ENCODE data around the gene CIROP.

The CIROP gene

DNA sequence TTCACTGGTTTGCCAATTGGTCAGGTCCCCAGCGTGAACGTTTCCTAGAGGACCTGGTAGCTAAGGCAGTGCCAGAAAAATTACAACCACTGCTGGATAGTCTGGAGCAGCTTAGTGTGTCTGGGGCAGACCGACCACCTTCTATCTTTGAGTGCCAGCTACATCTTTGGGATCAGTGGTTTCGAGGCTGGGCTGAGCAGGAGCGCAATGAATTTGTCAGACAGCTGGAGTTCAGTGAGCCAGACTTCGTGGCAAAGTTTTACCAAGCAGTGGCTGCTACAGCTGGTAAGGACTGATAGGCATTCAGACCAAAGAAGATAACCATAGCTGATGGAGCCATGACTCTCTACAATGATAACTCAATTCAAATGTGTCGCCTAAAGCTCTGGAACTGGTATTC is 7.0 kb downstream of the CIROP start:
- no peak for TF ChIP-seq CTCF (IDR thresholded peaks at IDR 0.05; ENCODE audit: low read depth, low read length)
- no peak for TF ChIP-seq EZH2phosphoT487 (IDR thresholded peaks at IDR 0.05; ENCODE audit: low read depth)
- Histone ChIP-seq H3K4me1 (ENCODE audit: low read length) (peaks cover 14% of the 10 kb centered on the region), H3K36me3 (replicated peaks; ENCODE audit: low read depth, low read length) (peaks cover 24% of the 10 kb centered on the region), H3K4me2 (ENCODE audit: low read length) (no peak overlapping the region), H2AFZ (ENCODE audit: low read depth, low read length) (no peak overlapping the region), H3K9me3 (ENCODE audit: insufficient read depth, low read length) (no peaks in the 10 kb centered on the region), H3K27ac (ENCODE audit: low read length) (no peak overlapping the region), H3K79me2 (ENCODE audit: low read length) (peaks cover 47% of the 10 kb centered on the region), H4K20me1 (ENCODE audit: insufficient read depth, low read length) (peaks cover 16% of the 10 kb centered on the region), H3K4me3 (ENCODE audit: low read length) (no peak overlapping the region), H3K27me3 (ENCODE audit: low read depth, low read length) (no peaks in the 10 kb centered on the region), H3K9ac (ENCODE audit: low read length) (no peak overlapping the region)

GRCh38 chr14:23095196-23096108 is 9.3 kb downstream of the CIROP start, which contains the start of gene C14orf119:
C14orf119 (plus strand) TSS chr14:23095505; CDS start chr14:23097659, 2,154 bp downstream.
- peak within 1 kb of the TSS; percentile 86 for H3K4me3 ChIP-seq (ENCODE audit: low read length)
- H2AFZ ChIP-seq (ENCODE audit: low read depth, low read length): peak within 1 kb of the TSS; percentile 64
- no peaks in the 10 kb centered on the region for H3K9me3 ChIP-seq (ENCODE audit: insufficient read depth, low read length)
- peaks cover 17% of the 10 kb centered on the region for H4K20me1 ChIP-seq (ENCODE audit: insufficient read depth, low read length)
- TF ChIP-seq EZH2phosphoT487 (IDR thresholded peaks at IDR 0.05; ENCODE audit: low read depth): no peak
- TF ChIP-seq CTCF (IDR thresholded peaks at IDR 0.05; ENCODE audit: low read depth, low read length): no peak
- peaks cover 32% of the 10 kb centered on the region for H3K36me3 ChIP-seq (replicated peaks; ENCODE audit: low read depth, low read length)
- H3K79me2 ChIP-seq (ENCODE audit: low read length): peaks cover 65% of the 10 kb centered on the region
- H3K4me1 ChIP-seq (ENCODE audit: low read length): peaks cover 14% of the 10 kb centered on the region
- H3K9ac ChIP-seq (ENCODE audit: low read length): peak within 1 kb of the TSS; percentile 88
- H3K4me2 ChIP-seq (ENCODE audit: low read length): peak within 1 kb of the TSS; percentile 96
- peak within 1 kb of the TSS; percentile 79 for H3K27ac ChIP-seq (ENCODE audit: low read length)
- H3K27me3 ChIP-seq (ENCODE audit: low read depth, low read length): no peaks in the 10 kb centered on the region

DNA sequence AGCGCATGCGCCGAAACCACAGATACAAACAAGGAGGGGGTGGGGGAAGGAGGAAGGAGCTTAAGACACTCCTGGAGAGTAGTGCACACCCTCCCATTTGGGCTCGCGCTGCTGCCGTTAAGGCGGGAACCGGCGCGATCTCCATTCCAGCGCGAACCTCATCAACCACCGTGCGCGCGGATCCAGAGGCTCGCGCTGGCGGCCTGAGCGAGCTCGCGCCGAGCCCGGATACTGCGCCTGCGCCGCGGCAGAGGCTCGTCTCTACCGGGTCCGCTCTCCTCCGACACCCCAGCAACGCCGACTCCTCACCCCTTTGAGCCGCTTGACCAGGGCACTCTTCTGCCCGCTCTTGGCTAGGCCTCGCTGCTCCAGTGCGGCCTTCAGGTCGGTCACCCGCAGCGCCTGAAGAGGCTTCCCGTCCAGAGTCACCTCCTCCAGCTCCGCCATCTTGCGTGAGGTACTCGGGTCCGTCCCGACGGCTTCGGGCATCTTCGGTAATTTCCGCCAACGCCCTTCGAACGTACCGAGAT is 10.1 kb downstream of the CIROP start, which contains the start of gene ACIN1:
TSS of gene ACIN1 (minus strand) at position 471 of the 530 bp plus-strand sequence. CDS start at position 447, 24 bp downstream.
- no peaks in the 10 kb centered on the region for H3K27me3 ChIP-seq (ENCODE audit: low read depth, low read length)
- H3K4me3 ChIP-seq (ENCODE audit: low read length): peak within 1 kb of the TSS; percentile 86
- peak within 1 kb of the TSS; percentile 88 for H3K9ac ChIP-seq (ENCODE audit: low read length)
- TF ChIP-seq EZH2phosphoT487 (IDR thresholded peaks at IDR 0.05; ENCODE audit: low read depth) (no peak), CTCF (IDR thresholded peaks at IDR 0.05; ENCODE audit: low read depth, low read length) (no peak)
- H3K9me3 ChIP-seq (ENCODE audit: insufficient read depth, low read length): no peaks in the 10 kb centered on the region
- peaks cover 17% of the 10 kb centered on the region for H4K20me1 ChIP-seq (ENCODE audit: insufficient read depth, low read length)
- peaks cover 68% of the 10 kb centered on the region for H3K79me2 ChIP-seq (ENCODE audit: low read length)
- peaks cover 14% of the 10 kb centered on the region for H3K4me1 ChIP-seq (ENCODE audit: low read length)
- H3K27ac ChIP-seq (ENCODE audit: low read length): peak within 1 kb of the TSS; percentile 79
- peak within 1 kb of the TSS; percentile 64 for H2AFZ ChIP-seq (ENCODE audit: low read depth, low read length)
- H3K36me3 ChIP-seq (replicated peaks; ENCODE audit: low read depth, low read length): peaks cover 39% of the 10 kb centered on the region
- peak within 1 kb of the TSS; percentile 96 for H3K4me2 ChIP-seq (ENCODE audit: low read length)

Measured in OCI-LY3 (cell line).